ENCODE measurements around the gene TP63. TPM values are rescaled to one million over a fixed set of nuclear protein-coding genes. Genes with fewer than 3 reads are reported as not detected.

The TP63 gene
- total RNA-seq, 2 donors from 2014 or later: not detected

- H3K27ac ChIP-seq (ENCODE audit: low read depth, low read length): no peak overlapping the region
- H3K27me3 ChIP-seq (ENCODE audit: control insufficient read depth, insufficient read depth, low read length, poor library complexity, severe bottlenecking): no peaks in the 10 kb centered on the region
- no peaks in the 10 kb centered on the region for H3K36me3 Mint-ChIP-seq (ENCODE audit: low read depth)
- H3K4me1 Mint-ChIP-seq: no peaks in the 10 kb centered on the region
- H3K4me3 ChIP-seq (ENCODE audit: low read length): no peak overlapping the region
- WGBS, 2 experiments (ENCODE audit: insufficient coverage in 1 of 2, insufficient read length in 1 of 2): 88 to 94% methylated on average over 4 of the region's 4 CpGs
- no peaks in the 10 kb centered on the region for H3K9me3 Mint-ChIP-seq
- DNase-seq: no peak
- no peaks in the 10 kb centered on the region for H3K4me1 ChIP-seq (ENCODE audit: control insufficient read depth, insufficient read depth, low read length)
- H3K4me3 Mint-ChIP-seq: no peak overlapping the region
- H3K27me3 Mint-ChIP-seq (ENCODE audit: insufficient read depth): no peaks in the 10 kb centered on the region
- H3K9ac ChIP-seq (ENCODE audit: extremely low read depth, low read length, poor library complexity, severe bottlenecking): no peak overlapping the region
- no peaks in the 10 kb centered on the region for H3K9me3 ChIP-seq (ENCODE audit: control insufficient read depth, low read length)
- no peak for TF ChIP-seq CTCF (conservative IDR thresholded peaks at IDR 0.05)
- no peak overlapping the region for H3K27ac Mint-ChIP-seq
- no peaks in the 10 kb centered on the region for H3K36me3 ChIP-seq (ENCODE audit: control insufficient read depth, insufficient read depth, low read length)
These were observed 238.0 kb downstream of the TP63 start for GRCh38 chr3:189869165-189869564.

- no peaks in the 10 kb centered on the region for H3K9me3 ChIP-seq (ENCODE audit: control insufficient read depth, low read length)
- Mint-ChIP-seq H3K4me1 (no peaks in the 10 kb centered on the region), H3K27ac (no peak overlapping the region), H3K36me3 (ENCODE audit: low read depth) (no peaks in the 10 kb centered on the region), H3K4me3 (no peak overlapping the region), H3K27me3 (ENCODE audit: insufficient read depth) (no peaks in the 10 kb centered on the region), H3K9me3 (no peaks in the 10 kb centered on the region)
- H3K9ac ChIP-seq (ENCODE audit: extremely low read depth, low read length, poor library complexity, severe bottlenecking): no peak overlapping the region
- no peak for TF ChIP-seq CTCF (conservative IDR thresholded peaks at IDR 0.05)
- no peaks in the 10 kb centered on the region for H3K36me3 ChIP-seq (ENCODE audit: control insufficient read depth, insufficient read depth, low read length)
- no peak overlapping the region for H3K4me3 ChIP-seq (ENCODE audit: low read length)
- H3K27me3 ChIP-seq (ENCODE audit: control insufficient read depth, insufficient read depth, low read length, poor library complexity, severe bottlenecking): no peaks in the 10 kb centered on the region
- no peak for DNase-seq
- H3K4me1 ChIP-seq (ENCODE audit: control insufficient read depth, insufficient read depth, low read length): no peaks in the 10 kb centered on the region
- 93% methylated on average over 2 of the region's 2 CpGs; no CpG with 5 or more reads in 1 of the 2 experiments for WGBS, 2 experiments (ENCODE audit: insufficient coverage in 1 of 2, insufficient read length in 1 of 2)
- H3K27ac ChIP-seq (ENCODE audit: low read depth, low read length): no peak overlapping the region
These were observed 240.2 kb downstream of the TP63 start for GRCh38 chr3:189871418-189871817.

- Histone ChIP-seq H3K4me3 (ENCODE audit: low read length) (no peak overlapping the region), H3K4me1 (ENCODE audit: control insufficient read depth, insufficient read depth, low read length) (no peaks in the 10 kb centered on the region), H3K27me3 (ENCODE audit: control insufficient read depth, insufficient read depth, low read length, poor library complexity, severe bottlenecking) (no peaks in the 10 kb centered on the region), H3K27ac (ENCODE audit: low read depth, low read length) (no peak overlapping the region), H3K9ac (ENCODE audit: extremely low read depth, low read length, poor library complexity, severe bottlenecking) (no peak overlapping the region), H3K36me3 (ENCODE audit: control insufficient read depth, insufficient read depth, low read length) (no peaks in the 10 kb centered on the region), H3K9me3 (ENCODE audit: control insufficient read depth, low read length) (no peaks in the 10 kb centered on the region)
- Mint-ChIP-seq H3K9me3 (no peaks in the 10 kb centered on the region), H3K27ac (no peak overlapping the region), H3K4me1 (peaks cover 9% of the 10 kb centered on the region), H3K4me3 (no peak overlapping the region), H3K36me3 (ENCODE audit: low read depth) (no peaks in the 10 kb centered on the region), H3K27me3 (ENCODE audit: insufficient read depth) (no peaks in the 10 kb centered on the region)
- TF ChIP-seq CTCF (conservative IDR thresholded peaks at IDR 0.05): no peak
- 69 to 100% methylated on average over 2 to 4 of the region's 4 CpGs for WGBS, 2 experiments (ENCODE audit: insufficient coverage in 1 of 2, insufficient read length in 1 of 2)
- DNase-seq: no peak
These were observed 252.0 kb downstream of the TP63 start for GRCh38 chr3:189883113-189883753.
